WTC11 (cell line): Measurements from ENCODE around the gene SPOCK2. TPM values are rescaled to one million over a fixed set of nuclear protein-coding genes. Genes with fewer than 3 reads are reported as not detected.

ENCODE experiments used
- ATAC-seq: fragments of 200-7000 bp; cut with Tn5 transposase; 2 replicates; pipeline ENCODE4 v1.10.0; 2021; ENCODE audit warnings: mild to moderate bottlenecking, moderate library complexity
- CTCF ChIA-PET: fragments of 300-600 bp; sonication (Branson Sonifier 250); formaldehyde crosslinking; loops from one replicate; lab custom pipeline; 2021; ENCODE audit warnings: antibody characterized with exemption; lab: Charles Lee
- POLR2A ChIA-PET: fragments of 350-600 bp; sonication (Branson Sonifier 250); formaldehyde crosslinking; loops from one replicate; lab custom pipeline; 2021; ENCODE audit warnings: antibody characterized with exemption; lab: Charles Lee
- DNase-seq: peaks from one replicate; pipeline ENCODE4 v3.0.0; 2021; ENCODE audit warnings: low spot score
- H3K27ac Mint-ChIP-seq: 2 replicates; pipeline ENCODE4 v1.8.0; 2021; ENCODE audit warnings: mixed read lengths
- H3K27me3 Mint-ChIP-seq: 2 replicates; pipeline ENCODE4 v1.8.0; 2021; ENCODE audit warnings: low read depth, mild to moderate bottlenecking, moderate library complexity, mixed read lengths
- H3K36me3 Mint-ChIP-seq: 2 replicates; pipeline ENCODE4 v1.8.0; 2021; ENCODE audit warnings: mixed read lengths
- H3K4me1 Mint-ChIP-seq: 2 replicates; pipeline ENCODE4 v1.8.0; 2022; ENCODE audit warnings: mixed read lengths
- H3K4me3 Mint-ChIP-seq: 2 replicates; pipeline ENCODE4 v1.8.0; 2021; ENCODE audit warnings: mild to moderate bottlenecking, moderate library complexity, mixed read lengths
- H3K9me3 Mint-ChIP-seq: 2 replicates; pipeline ENCODE4 v1.8.0; 2021; ENCODE audit warnings: mixed read lengths
- ARID4B ChIP-seq: sonication (generic); formaldehyde crosslinking; IDR thresholded peaks from 2 replicates; pipeline ENCODE4 v1.8.0; 2023; ENCODE audit warnings: missing genetic modification reagents, mild to moderate bottlenecking, borderline replicate concordance
- ATF3 ChIP-seq: sonication (generic); formaldehyde crosslinking; conservative IDR thresholded peaks from 2 replicates; pipeline ENCODE4 v1.8.1; 2022; ENCODE audit warnings: mild to moderate bottlenecking, missing genetic modification reagents
- CDX4 ChIP-seq: fragments of 250-450 bp; sonication (Bioruptor Pico); IDR thresholded peaks from 2 replicates; pipeline ENCODE4 v1.9.0; 2021; ENCODE audit warnings: moderate library complexity, mild to moderate bottlenecking, inconsistent platforms, borderline replicate concordance
- CTCF ChIP-seq: fragments of 200-600 bp; IDR thresholded peaks from 2 replicates; pipeline ENCODE4 v1.8.0; 2022; ENCODE audit warnings: antibody characterized with exemption
- ESRRA ChIP-seq: sonication (generic); formaldehyde crosslinking; IDR thresholded peaks from 2 replicates; pipeline ENCODE4 v1.8.1; 2022; ENCODE audit warnings: mild to moderate bottlenecking, missing genetic modification reagents, borderline replicate concordance
- GTF2I ChIP-seq: fragments of 250-450 bp; sonication (Bioruptor Pico); conservative IDR thresholded peaks from 2 replicates; pipeline ENCODE4 v1.4.0; 2021; ENCODE audit warnings: mild to moderate bottlenecking
- HMGA2 ChIP-seq: fragments of 250-450 bp; sonication (Bioruptor Pico); IDR thresholded peaks from 2 replicates; pipeline ENCODE4 v1.4.0; 2021; ENCODE audit warnings: mild to moderate bottlenecking, moderate library complexity
- IRF1 ChIP-seq: sonication (generic); formaldehyde crosslinking; IDR thresholded peaks from 2 replicates; pipeline ENCODE4 v1.8.0; 2023; ENCODE audit warnings: missing genetic modification reagents
- MYBL2 ChIP-seq: sonication (generic); formaldehyde crosslinking; IDR thresholded peaks from 2 replicates; pipeline ENCODE4 v1.8.1; 2023; ENCODE audit warnings: mild to moderate bottlenecking, moderate library complexity, missing genetic modification reagents
- NR1H2 ChIP-seq: sonication (generic); formaldehyde crosslinking; IDR thresholded peaks from 2 replicates; pipeline ENCODE4 v1.9.0; 2021; ENCODE audit warnings: mild to moderate bottlenecking, moderate library complexity, missing genetic modification reagents
- NR3C1 ChIP-seq: sonication (generic); formaldehyde crosslinking; conservative IDR thresholded peaks from 2 replicates; pipeline ENCODE4 v1.8.1; 2023; ENCODE audit warnings: low read depth, mild to moderate bottlenecking, missing genetic modification reagents
- PREB ChIP-seq: sonication (generic); formaldehyde crosslinking; IDR thresholded peaks from 2 replicates; pipeline ENCODE4 v1.8.1; 2022; ENCODE audit warnings: mild to moderate bottlenecking, missing genetic modification reagents, moderate library complexity, borderline replicate concordance
- SMAD4 ChIP-seq: sonication (generic); formaldehyde crosslinking; IDR thresholded peaks from 2 replicates; pipeline ENCODE4 v1.8.0; 2022; ENCODE audit warnings: mild to moderate bottlenecking, missing genetic modification reagents
- TEAD4 ChIP-seq: sonication (generic); formaldehyde crosslinking; IDR thresholded peaks from 2 replicates; pipeline ENCODE4 v1.8.0; 2022; ENCODE audit warnings: mild to moderate bottlenecking, missing genetic modification reagents
- ZNF121 ChIP-seq: sonication (generic); formaldehyde crosslinking; IDR thresholded peaks from 2 replicates; pipeline ENCODE4 v1.8.0; 2023; ENCODE audit warnings: missing genetic modification reagents
- ZNF281 ChIP-seq: sonication (generic); formaldehyde crosslinking; IDR thresholded peaks from 2 replicates; pipeline ENCODE4 v1.8.0; 2023; ENCODE audit warnings: mild to moderate bottlenecking, missing genetic modification reagents
- ZNF396 ChIP-seq: fragments of 250-450 bp; sonication (Bioruptor Pico); IDR thresholded peaks from 2 replicates; pipeline ENCODE4 v1.8.0; 2021; ENCODE audit warnings: mild to moderate bottlenecking, moderate library complexity, borderline replicate concordance
- ZNF416 ChIP-seq: fragments of 250-450 bp; sonication (Bioruptor Pico); IDR thresholded peaks from 2 replicates; pipeline ENCODE4 v1.9.0; 2021; ENCODE audit warnings: mild to moderate bottlenecking, inconsistent platforms
- ZNF423 ChIP-seq: fragments of 250-450 bp; sonication (Bioruptor Pico); IDR thresholded peaks from 2 replicates; pipeline ENCODE4 v2.1.2; 2022; ENCODE audit warnings: mild to moderate bottlenecking, moderate library complexity
- ZNF425 ChIP-seq: fragments of 250-450 bp; sonication (Bioruptor Pico); conservative IDR thresholded peaks from 2 replicates; pipeline ENCODE4 v1.9.0; 2021; ENCODE audit warnings: mild to moderate bottlenecking
- total RNA-seq: library from RNA; stranded (reverse); gene quantifications from 3 replicates; pipeline ENCODE4 v1.2.3, GENCODE V29; 2021

The SPOCK2 gene
- total RNA-seq, 1 experiment from 2014 or later: 4.7 TPM

- H3K4me3 Mint-ChIP-seq: no peak overlapping the region
- H3K36me3 Mint-ChIP-seq: no peaks in the 10 kb centered on the region
- no peak for TF ChIP-seq ESRRA (CRISPR knock-in tag)
- TF ChIP-seq SMAD4 (CRISPR knock-in tag): no peak
- no peak for TF ChIP-seq ATF3 (CRISPR knock-in tag)
- TF ChIP-seq ZNF423: no peak
- no peak for TF ChIP-seq ARID4B (CRISPR knock-in tag)
- no peak for TF ChIP-seq NR1H2 (CRISPR knock-in tag)
- no peak for TF ChIP-seq MYBL2 (CRISPR knock-in tag)
- no peak for TF ChIP-seq ZNF121 (CRISPR knock-in tag)
- no peak for TF ChIP-seq GTF2I (CRISPR knock-in tag)
- TF ChIP-seq CDX4: no peak
- ATAC-seq: no peak
- ChIA-PET CTCF (interaction anchor here (0.9 to 1.0 kb wide), 2 partner anchors 28 to 38 kb away, joined by 3 read pairs; no protein-coding TSS in a partner anchor), POLR2A (no interaction called here)
- DNase-seq: no peak
- no peak overlapping the region for H3K27ac Mint-ChIP-seq
- no peaks in the 10 kb centered on the region for H3K27me3 Mint-ChIP-seq
- H3K4me1 Mint-ChIP-seq: peaks cover 3% of the 10 kb centered on the region; the same call in 1 of the 2 replicates
- H3K9me3 Mint-ChIP-seq: no peaks in the 10 kb centered on the region
These were observed 77.3 kb downstream of the SPOCK2 start for GRCh38 chr10:72011016-72011415.

- CTCF ChIA-PET: interaction anchor here (0.9 to 1.7 kb wide), 3 partner anchors 28 to 39 kb away, joined by 3 to 7 read pairs (median 3); no protein-coding TSS in a partner anchor
- Mint-ChIP-seq H3K36me3 (no peaks in the 10 kb centered on the region), H3K4me3 (no peak overlapping the region), H3K9me3 (no peaks in the 10 kb centered on the region), H3K4me1 (peaks cover 3% of the 10 kb centered on the region; the same call in 1 of the 2 replicates), H3K27me3 (no peaks in the 10 kb centered on the region), H3K27ac (no peak overlapping the region)
- DNase-seq (no peak), ATAC-seq (no peak)
- POLR2A ChIA-PET: no interaction called here
- TF ChIP-seq IRF1 (CRISPR knock-in tag) (no peak), HMGA2 (no peak), MYBL2 (CRISPR knock-in tag) (no peak), ZNF396 (no peak), CTCF (no peak), ZNF425 (no peak), PREB (CRISPR knock-in tag) (no peak), TEAD4 (CRISPR knock-in tag) (no peak), ZNF416 (CRISPR knock-in tag) (no peak), ZNF281 (no peak), NR3C1 (CRISPR knock-in tag) (no peak)
These were observed 77.9 kb downstream of the SPOCK2 start for GRCh38 chr10:72010234-72010973.
